NCI-H2227 treated with DMSO at 0.1 percent for 48 hours (cell line): ENCODE data around the gene INSM1.

Experiments used
- DNase-seq: peaks from one replicate; lab custom pipeline; 2025; lab: John Stamatoyannopoulos, UW

Gene INSM1

DNA sequence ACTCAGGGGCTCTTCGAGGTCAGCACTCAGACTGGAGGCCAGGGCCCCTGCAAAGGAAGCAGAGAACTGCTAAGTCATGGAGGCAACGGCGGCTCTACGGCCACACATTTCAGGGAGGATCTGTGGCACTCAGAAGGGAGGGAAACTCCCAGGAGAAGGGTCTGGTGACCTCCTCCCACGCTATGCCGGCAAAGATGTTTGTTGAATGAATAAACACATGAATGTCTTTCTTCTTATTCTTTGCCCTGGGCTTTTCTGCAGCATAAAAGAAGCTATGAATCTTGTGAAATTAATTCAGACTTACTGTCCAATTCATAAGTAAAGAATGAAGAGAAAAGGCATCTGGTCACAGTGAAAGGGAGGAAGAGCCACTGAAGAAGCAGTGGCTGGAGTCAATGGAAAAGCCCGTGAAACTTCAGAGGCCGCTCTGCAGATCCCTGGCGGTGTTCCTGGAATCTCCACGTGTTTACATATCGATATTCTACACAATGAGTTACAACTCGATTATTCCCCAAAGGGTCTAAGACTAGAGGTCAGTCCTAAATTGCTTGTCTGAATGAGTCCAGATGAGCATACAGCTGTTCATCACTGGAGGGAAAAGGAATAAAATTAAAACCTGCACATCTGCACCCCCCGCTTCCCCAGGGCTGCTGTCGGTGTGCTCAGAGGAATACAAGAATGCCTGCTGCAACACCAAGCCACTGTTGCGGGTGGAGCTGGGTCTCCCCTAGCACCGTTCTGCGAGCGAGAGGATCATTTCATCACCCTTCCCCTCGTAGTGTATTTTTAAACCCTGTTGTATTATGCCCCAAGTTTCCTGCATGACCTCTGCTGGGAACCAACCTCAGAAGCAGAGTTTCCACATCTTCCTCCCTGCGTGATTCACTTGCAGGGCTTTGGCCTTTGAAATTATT lies 25.6 kb downstream of the INSM1 start:
- DNase-seq: no peak

GRCh38 chr20:20395087-20395486 lies 27.2 kb downstream of the INSM1 start:
- DNase-seq: no peak

DNA sequence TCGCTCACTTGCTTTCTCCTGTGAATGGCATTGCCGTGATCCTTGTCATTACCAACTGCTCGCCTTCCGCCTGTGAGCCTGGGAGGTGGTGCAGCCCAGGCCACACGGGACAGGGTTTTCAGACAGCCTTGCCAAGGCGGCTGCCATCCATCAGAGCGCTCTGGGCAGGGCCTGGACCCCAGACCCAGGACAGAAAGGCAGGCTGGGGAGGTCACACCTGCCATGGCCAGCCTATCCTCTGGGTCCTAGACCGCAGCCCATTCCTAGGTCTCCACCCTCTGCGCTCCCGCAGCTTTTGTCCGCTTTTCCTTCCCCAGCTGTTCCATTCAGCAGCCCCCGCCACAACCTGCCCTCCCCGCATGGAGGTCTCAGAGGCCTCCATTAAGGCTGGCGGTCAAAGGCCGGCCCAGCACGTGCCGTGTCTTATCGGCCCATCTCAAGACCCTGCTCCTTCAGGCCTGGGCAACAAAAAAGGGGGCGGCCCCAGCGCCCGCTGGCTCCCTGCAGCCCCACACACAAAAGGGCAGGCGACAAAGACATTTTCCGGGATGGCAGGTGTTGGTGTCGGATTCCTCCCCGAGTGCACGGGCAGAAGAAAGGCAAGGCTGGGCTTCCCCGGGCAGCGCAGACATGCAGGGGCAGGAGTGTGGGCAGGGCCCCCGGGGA lies 28.1 kb downstream of the INSM1 start:
- no peak for DNase-seq

GRCh38 chr20:20396794-20397193 lies 28.9 kb downstream of the INSM1 start:
- DNase-seq: no peak

- DNase-seq: no peak
These were observed 30.2 kb downstream of the INSM1 start for GRCh38 chr20:20398123-20398522.

GRCh38 chr20:20399531-20400500 lies 31.9 kb downstream of the INSM1 start:
- no peak for DNase-seq

GRCh38 chr20:20401991-20402390 lies 34.1 kb downstream of the INSM1 start:
- DNase-seq: no peak

DNA sequence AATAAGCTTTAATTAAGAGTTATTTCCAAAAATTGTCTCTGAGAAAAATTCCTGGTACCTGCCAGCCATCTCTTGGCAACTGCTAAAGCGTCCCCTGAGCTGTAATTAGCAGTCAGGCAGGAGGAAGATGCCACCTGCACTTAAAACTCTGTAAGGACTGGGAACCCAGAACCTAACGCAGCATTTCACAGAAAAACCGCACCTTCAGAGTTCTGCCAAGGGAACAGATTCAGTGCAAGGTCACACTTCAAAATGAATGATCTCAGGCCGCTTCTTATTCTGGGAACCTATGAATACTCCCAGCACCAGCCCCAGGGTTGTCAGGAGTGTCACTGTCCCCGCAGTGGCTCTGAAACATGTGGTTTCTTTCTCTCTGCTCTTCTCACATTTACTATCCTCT lies 36.7 kb downstream of the INSM1 start:
- DNase-seq: no peak

- no peak for DNase-seq
These were observed 37.7 kb downstream of the INSM1 start for GRCh38 chr20:20405623-20406022.

- no peak for DNase-seq
These were observed 38.4 kb downstream of the INSM1 start for GRCh38 chr20:20406306-20406705.

- DNase-seq: peak; percentile 43
These were observed 40.2 kb downstream of the INSM1 start for GRCh38 chr20:20407891-20408805.

DNA sequence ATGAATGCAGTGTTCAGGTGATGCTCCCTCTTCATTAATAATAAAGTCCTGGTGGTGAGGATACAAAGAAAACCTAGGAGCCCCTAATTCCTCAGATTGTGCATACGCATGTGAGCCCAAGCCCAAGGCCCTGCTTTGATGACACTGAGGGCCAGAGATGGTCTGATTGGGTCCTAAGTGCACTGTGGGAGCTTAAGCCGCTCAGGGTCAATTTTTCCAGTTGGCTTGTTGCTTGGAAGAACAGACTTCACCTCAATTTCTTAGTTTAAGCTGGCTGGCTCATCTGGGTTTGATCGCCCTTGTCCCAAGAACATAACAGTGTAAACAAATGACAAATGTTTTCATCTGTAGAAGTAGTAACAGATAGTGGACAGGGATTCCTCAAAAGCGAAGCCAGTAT lies 41.4 kb downstream of the INSM1 start:
- no peak for DNase-seq

GRCh38 chr20:20410678-20411077 lies 42.8 kb downstream of the INSM1 start:
- DNase-seq: peak; percentile 62

DNA sequence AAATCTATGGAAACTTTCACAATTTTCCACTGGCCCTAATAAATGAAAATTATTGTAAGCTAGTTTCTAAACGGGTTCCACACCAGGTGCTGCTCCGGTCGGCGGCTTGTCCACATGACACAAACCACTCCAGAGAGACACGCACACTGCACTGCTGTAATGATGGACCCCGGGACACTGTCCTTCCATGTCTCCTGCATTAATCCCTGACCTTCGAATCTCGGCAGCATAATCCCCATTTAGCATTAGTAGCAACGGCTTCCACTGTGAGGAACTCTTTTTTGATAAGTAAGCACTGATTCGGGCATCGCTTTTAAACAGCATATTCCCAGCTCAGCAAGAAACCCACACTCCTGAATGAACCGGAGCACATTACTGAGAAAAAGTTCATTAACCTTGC lies 43.5 kb downstream of the INSM1 start:
- peak; percentile 13 for DNase-seq

- DNase-seq: no peak
These were observed 43.9 kb downstream of the INSM1 start for GRCh38 chr20:20411836-20412235.

- no peak for DNase-seq
These were observed 44.8 kb downstream of the INSM1 start for GRCh38 chr20:20412750-20413149.

- no peak for DNase-seq
These were observed 45.9 kb downstream of the INSM1 start for GRCh38 chr20:20413810-20414281.

DNA sequence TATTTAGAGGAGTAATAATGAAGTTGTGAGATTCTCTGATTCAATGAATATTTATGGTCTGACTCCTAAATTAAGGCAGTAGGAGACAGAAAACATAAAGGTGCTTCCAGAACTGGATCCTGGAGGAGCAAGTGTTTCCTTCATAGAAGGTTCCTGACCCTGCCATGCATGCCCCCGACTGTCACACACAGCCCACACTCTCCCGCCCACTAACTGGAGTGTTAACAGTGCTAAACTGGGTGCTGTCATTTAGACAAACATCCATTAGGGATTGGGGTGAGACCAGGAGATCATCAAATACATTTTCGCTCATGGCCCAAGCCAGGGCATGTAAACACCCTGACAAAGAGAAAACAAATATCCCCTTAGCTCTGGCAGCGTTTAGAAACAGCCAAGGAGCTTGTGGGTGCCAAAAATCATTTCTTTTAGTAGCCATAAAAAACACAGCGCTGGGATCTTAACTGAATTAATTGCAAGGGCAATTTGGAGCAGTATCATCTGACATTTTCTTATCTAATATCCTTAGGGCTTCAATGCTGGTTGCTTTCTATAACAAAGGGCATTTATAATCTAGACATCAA lies 46.8 kb downstream of the INSM1 start:
- no peak for DNase-seq

GRCh38 chr20:20415321-20415720 lies 47.4 kb downstream of the INSM1 start:
- DNase-seq: no peak

DNA sequence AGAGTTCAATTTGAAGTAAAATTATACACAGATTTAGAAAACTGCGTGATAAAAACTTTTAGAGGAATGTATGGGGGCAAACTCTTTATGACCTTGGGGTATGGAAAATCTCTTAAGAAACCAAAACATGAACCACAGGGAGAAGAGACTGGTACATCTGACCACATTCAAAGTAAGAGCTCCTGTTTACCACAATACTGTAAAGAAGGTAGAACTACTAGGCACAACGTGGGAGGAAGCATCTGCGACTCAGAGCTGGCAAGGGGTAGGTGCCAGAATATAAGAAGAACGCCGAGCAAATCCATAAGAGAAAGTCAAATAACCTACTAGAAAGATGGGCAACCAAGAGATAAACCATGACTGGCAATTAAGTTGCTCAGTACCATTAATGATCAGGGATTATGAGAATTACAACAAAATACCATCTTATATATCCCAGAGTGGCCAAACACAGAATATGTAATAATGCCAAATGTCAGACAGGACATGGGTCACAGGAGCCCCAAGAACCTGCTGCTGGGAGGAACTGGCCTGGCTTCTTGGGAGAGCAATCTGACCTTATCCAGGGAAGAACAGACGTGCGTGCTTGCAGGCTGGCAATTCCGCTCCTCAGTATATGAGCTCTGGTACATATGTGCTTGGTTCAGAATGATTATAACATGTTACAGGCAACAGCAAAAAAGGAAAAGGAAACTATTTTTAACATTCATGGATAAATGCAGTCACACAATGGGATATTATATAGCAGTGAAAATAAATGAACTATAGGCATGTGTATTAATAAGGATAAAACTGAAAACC lies 50.2 kb downstream of the INSM1 start:
- DNase-seq: no peak
